RPMI7951 (cell line): ENCODE data around the gene ALG12. TPM values are rescaled to one million over a fixed set of nuclear protein-coding genes. Genes with fewer than 3 reads are reported as not detected.

Experiments used
- DNase-seq: peaks from one replicate; pipeline ENCODE4 v3.0.0-alpha.2; 2012; ENCODE audit warnings: low read depth
- total RNA-seq: library from RNA; depleted of rRNA; stranded (reverse); fragments of >200 nt; shearing (Covaris generic); gene quantifications from 2 replicates; pipeline ENCODE4 v1.2.3, GENCODE V29; 2014; rRNA removed

Gene ALG12
- total RNA-seq: 15.0 and 18.7 TPM in 2 replicates

DNA sequence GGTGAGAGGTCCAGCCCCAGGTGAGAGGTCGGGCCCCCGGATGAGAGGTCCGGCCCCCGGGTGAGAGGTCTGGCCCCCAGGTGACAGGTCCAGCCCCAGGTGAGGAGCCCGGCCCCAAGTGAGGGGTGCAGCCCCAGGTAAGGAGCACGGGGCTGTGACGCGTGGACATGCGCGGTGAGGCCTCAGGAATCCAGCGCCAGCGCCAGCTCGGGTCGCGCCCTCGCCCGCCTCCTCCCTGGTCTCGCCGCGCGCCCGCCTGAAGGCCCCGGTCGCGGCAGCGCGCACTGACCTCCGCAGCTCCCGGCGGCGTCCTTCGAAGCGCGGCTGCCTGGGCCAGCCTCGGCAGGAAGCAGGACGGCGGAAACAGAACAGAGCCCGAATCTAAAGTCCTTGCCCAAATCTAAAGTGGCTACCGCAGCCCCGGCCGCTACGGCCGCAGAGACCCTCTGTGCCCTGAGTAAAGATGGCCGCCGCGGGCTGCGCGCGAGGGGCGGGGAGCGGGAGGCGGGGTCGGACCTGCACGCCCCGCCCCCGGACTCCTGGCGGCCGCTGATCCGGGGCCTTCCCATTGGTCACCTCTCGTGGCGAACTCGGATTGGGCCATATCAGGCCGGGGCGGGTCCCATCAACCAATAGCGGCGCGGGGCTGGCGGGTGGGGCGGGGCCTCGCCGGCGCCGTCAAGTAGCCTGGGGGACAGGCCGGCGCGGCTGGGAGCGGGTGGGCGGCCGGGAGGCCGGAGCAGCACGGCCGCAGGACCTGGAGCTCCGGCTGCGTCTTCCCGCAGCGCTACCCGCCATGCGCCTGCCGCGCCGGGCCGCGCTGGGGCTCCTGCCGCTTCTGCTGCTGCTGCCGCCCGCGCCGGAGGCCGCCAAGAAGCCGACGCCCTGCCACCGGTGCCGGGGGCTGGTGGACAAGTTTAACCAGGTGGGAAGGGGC is at the start of gene ALG12, which contains the start of gene CRELD2:
Gene ALG12 (minus strand): TSS at position 465 of the 937 bp plus-strand sequence. CDS start 4,673 bp downstream, outside the sequence.
Gene CRELD2 (plus strand): TSS at position 661 of the 937 bp plus-strand sequence. CDS start 136 bp downstream, at position 797.
- DNase-seq: peak; percentile 93

DNA sequence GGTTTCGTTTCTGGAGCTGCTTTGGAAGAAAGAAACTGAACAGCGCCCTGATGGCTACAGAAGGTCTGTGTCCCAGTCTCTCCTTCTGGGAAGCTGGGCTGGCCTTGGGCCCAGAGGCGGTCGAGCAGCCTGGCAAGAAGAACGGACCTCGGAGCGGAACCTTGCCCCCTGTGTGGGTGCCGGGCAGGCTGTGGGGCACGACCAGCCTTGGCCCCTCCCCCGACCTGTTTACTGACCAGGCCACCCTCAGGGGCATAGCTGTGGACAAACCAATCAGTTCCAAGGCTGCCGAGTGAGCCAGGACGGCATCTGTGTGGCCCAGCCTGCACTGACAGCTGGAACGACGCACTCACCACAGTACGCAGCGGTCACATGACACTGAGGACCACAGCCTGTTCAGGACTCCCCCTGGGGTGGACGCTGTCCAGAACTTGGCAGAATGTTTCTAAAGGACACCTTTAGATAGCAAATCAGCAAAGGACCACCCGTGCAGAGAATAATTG is 49.5 kb upstream of the ALG12 start:
- DNase-seq: no peak

DNA sequence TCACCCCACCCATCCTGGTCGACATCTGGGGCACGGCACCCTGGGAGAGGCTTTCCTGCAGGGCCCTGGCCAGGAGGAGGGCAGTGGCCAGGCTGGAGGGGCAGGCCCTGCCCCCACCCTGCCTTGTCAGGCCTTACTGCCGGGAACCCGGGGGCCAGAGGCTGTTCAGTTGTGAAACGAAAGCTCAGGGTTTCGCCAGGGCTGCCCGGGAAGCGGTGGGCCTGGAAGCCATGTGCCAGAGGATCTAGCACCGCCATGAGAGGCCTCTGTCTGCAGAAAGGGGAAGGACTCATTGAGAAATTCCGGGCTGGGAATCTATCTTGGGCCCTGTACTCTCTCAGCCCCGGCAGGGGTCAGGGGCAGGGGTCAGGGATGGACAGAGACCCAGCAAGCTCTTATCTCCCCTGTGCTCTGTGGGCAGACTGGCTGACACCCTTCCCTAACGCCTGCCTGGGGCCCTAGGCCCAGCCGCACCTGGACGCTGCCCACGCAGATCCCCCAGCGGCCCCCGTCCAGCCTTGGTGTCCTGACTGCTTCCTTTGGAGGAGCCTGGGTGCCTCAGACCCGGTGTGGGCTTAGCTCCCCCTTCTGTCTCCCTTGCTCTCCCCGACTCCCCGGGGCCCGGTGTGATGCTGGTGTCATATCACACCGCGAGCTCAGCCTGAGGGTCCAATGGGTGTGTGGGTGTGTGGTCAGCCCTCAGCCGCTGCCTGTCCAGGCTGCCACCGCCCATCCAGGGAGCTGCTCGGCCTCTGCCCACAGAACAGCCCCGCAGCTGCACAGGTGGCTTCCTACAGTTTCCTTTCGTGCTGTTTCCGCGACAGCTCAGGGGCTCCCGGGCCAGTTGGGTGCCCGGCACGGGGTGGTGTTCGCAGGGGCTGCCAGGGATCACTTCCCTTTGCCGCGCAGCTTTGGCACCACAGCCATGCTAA is 48.8 kb upstream of the ALG12 start:
- no peak for DNase-seq

DNA sequence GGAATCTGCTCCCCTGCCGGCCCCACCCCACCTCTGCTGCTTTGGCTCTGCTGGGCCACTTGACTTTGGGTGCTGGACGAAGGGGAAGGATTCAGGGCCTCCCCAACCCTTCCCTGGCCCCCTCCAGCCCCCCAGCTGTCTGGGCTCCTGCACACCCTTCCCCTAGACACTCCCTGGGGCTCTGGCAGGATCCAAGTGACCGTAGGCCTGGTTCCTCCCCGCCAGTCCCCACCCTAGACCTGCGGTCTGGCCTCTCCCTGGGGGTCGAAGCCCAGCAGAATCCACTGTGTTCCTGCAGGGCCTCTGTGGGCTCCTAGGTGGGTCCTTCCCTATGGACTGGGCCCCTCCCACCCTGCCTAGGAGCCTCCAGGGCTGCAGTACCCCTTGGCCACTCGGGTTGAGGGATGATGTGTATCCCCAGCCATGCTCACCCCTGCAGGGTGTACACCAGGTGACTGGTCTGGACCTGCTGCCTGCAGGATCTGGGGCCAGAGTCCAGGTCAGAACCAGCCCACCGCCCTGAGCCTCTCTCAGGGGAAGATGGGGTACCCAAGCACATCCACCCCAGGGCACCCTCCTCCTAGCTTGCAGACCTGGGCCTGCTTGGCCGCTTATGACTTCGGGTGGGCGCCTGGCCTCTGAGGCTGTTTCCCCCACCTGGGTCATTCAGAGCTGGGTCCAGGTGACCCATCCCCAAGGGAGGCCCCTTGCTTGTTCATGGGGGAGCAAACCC is 48.0 kb upstream of the ALG12 start:
- DNase-seq: no peak

DNA sequence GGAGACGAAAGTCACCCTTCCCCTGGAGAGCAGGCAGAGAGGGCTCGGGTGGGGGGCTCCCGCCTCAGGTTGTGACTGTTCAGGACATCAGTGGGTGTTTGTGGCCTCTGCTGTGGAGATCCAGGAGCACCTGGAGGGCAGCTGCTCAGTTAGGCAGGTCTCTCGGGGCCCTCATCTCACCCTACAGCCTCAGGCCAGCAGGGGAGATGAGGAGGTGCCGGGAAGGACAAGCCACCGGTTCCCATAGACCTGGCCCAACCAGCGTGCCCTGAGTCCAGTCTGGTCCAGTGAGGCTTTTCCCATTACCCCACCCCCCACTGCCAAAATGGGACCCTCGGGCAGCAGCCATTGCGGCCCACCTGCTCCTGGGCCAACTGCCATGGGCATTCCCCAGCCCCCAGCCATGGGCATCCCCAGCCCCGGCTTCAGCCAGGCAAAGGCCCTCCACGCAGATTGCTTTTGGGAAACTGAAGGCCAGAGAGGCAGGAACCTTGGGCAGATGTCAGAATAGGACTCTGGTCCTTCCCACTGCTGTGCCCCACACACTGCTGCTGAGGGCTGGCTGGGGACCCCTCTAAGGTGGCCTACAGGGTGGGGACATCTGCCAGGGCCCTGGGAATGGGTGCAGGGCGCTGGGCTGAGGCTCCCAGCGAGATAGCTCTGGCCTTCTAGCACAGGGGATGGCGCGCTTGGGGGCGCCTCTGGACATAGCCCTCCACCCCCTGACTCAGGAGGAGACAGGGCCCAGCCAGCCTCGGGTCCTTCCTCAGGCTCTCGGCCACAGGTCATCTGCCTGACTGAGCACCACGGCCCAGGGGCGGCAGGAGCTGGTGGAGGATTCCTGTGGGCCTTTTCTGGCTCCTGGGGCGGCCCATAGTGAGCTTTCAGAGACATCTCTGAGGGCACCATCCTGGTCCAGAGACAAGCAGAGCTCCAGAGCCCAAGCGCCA is 47.1 kb upstream of the ALG12 start:
- no peak for DNase-seq

DNA sequence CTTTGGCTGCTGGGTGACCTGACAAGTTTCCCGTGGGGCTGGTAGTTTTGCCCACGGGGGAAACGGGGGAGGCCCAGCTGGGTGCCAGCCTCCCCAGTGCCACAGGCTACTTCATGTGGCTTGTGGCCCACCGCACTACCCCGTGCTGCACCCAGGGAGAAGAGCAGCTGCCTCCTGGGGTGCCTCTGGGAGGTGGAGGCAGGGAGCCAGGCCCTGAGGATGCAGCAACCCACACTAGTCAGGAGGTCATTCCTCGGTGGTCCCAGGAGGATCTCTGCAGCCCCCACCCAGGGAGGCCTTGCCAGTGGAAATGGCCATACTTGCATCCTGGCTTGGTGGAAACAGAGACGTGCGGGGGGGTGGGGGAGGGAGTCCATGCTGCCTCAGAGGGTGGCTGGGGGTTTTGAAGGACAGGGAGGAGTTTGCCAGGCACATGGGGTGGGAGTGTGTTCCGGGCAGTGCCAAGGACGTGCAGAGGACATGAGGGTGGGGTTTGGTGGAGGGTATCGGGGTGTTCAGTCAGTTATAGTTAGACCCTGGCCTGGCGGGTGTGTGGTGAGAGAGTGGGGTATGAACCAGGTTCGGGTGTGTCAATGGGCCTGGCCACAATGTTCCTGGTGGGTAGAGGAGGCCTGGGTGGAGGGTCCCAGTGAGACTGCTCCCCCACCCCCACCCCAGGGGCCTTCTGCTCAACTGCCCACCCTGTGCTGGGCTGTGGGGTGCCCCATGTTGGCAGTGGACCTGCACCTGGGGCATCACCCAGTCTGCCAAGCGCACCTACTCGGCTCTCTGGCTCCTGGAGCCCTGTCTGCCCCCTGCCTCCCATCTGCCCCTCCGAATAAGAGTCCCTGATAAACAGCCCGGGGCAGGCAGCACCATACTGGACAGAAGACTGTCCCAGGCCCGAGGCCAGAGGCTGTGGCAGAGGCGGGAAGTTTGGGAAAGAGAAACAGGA is 46.2 kb upstream of the ALG12 start:
- DNase-seq: no peak

DNA sequence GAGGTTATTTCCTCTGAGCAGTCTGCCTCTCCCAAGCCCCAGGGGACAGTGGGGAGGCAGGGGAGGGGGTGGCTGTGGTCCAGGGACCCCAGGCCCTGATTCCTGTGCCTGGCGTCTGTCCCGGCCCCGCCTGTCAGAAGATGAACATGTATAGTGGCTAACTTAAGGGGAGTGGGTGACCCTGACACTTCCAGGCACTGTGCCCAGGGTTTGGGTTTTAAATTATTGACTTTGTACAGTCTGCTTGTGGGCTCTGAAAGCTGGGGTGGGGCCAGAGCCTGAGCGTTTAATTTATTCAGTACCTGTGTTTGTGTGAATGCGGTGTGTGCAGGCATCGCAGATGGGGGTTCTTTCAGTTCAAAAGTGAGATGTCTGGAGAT is 45.4 kb upstream of the ALG12 start:
- DNase-seq: no peak

DNA sequence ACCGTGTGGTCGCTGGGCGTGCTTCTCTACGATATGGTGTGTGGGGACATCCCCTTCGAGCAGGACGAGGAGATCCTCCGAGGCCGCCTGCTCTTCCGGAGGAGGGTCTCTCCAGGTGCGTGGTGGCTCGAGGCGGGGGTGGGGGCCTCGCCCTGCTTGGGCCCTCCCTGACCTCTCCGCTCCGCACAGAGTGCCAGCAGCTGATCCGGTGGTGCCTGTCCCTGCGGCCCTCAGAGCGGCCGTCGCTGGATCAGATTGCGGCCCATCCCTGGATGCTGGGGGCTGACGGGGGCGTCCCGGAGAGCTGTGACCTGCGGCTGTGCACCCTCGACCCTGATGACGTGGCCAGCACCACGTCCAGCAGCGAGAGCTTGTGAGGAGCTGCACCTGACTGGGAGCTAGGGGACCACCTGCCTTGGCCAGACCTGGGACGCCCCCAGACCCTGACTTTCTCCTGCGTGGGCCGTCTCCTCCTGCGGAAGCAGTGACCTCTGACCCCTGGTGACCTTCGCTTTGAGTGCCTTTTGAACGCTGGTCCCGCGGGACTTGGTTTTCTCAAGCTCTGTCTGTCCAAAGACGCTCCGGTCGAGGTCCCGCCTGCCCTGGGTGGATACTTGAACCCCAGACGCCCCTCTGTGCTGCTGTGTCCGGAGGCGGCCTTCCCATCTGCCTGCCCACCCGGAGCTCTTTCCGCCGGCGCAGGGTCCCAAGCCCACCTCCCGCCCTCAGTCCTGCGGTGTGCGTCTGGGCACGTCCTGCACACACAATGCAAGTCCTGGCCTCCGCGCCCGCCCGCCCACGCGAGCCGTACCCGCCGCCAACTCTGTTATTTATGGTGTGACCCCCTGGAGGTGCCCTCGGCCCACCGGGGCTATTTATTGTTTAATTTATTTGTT is 44.8 kb upstream of the ALG12 start:
- no peak for DNase-seq

DNA sequence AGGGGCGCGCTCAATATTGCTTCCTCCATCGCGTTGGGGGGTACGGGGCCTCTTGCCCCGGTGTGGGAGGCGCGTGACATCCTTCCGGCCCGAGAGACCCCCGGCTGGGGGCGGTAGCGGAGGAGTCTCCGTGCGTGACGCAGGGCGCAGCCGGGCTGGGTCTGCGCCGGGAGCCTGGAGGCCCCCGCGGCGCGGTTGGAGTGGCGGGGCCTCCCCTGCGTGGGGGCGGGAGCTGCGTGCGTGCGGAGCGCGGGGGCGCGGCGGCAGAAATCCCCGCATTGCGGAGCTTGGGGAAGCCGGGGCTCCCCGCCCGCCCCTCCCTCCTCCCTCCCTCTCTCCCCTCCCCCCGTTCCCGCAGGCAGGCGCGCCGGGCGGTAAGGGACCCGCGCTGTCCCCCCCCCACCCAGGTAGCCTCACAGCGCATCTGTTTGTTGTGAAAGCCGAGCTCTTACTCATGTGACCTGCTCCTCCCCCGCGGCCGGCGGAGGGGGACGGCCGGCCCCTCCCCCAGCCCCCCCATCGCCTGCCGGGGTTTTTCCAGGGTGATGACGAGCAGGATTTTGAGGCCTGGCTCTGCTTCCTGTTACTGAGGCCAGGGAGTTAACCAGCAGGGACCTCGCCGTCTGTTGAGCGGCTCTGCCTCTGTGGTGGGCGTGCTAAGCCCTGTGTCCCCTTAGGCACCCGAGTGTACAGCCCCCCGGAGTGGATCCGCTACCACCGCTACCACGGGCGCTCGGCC is 43.9 kb upstream of the ALG12 start:
- peak; percentile 93 for DNase-seq

DNA sequence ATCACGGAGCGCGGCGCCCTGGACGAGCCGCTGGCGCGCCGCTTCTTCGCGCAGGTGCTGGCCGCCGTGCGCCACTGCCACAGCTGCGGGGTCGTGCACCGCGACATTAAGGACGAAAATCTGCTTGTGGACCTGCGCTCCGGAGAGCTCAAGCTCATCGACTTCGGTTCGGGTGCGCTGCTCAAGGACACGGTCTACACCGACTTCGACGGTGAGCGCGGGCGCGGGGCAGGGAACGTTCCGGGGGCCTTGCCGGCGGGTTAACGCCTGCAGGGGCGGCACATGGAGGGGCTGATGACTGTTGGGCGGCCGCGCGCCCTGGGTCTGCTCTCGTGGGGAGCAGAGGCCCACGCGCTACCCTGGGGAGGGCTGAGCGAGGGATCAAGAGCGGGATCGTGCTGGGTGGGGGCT is 43.4 kb upstream of the ALG12 start:
- no peak for DNase-seq

DNA sequence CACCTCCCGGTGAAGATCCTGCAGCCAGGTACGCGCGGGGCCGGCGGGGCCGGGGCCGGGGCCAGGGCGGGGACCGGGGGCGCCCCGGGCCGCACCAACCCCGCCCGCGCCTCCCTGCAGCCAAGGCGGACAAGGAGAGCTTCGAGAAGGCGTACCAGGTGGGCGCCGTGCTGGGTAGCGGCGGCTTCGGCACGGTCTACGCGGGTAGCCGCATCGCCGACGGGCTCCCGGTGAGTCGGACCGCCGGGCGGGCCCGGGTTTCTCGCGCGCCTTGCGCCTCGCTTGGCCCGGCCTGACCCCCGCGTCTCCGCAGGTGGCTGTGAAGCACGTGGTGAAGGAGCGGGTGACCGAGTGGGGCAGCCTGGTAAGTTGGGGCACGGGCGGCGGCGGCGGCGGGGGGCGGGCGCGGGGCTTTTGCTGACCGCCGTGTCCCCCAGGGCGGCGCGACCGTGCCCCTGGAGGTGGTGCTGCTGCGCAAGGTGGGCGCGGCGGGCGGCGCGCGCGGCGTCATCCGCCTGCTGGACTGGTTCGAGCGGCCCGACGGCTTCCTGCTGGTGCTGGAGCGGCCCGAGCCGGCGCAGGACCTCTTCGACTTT is 42.9 kb upstream of the ALG12 start:
- DNase-seq: peak; percentile 37

DNA sequence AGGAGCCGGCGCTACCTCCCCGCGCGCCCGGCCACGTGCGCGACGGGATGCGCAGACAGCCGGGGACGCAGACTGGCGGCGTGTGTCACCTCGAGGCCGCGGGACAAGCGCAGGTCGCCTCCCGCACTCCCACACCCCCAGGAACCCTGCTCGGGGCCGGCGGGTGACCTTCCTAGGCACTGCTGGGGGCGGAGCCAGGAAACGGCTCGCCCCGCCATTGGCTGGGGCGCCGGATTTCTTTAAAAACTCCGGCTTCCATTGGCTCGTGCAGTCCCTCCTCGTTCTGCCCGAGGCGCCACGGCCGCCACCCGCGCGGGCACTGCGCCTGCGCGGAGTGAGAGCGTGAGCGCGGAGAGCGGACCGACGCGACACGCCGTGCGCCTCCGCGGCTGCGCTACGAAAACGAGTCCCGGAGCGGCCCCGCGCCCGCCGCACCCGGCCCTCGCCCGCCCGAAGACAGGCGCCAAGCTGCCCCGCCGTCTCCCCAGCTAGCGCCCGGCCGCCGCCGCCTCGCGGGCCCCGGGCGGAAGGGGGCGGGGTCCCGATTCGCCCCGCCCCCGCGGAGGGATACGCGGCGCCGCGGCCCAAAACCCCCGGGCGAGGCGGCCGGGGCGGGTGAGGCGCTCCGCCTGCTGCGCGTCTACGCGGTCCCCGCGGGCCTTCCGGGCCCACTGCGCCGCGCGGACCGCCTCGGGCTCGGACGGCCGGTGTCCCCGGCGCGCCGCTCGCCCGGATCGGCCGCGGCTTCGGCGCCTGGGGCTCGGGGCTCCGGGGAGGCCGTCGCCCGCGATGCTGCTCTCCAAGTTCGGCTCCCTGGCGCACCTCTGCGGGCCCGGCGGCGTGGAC is 42.1 kb upstream of the ALG12 start, which contains the start of gene PIM3:
Gene PIM3 (plus strand): TSS at position 614 of the 846 bp plus-strand sequence. CDS start 176 bp downstream, at position 790.
- DNase-seq: peak; percentile 93

DNA sequence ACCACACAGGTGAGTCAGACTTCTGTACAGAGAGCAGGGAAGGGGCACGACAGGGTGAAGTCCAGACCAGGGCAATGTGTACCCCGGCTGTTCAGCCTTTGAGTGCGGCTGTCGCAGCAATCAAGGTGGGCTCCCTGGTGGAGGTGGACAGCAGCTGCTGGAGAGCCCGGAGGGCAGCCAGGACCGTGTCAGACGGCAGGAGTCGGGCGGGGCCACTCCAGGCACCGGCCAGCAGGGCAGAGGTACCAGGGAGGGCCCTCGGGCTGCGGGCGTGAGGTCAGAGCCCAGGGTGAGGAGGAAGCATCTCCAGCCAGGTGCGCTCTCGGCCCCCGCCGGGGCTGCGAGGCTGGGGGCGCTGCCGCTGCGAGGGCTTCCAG is 41.5 kb upstream of the ALG12 start:
- peak; percentile 44 for DNase-seq

DNA sequence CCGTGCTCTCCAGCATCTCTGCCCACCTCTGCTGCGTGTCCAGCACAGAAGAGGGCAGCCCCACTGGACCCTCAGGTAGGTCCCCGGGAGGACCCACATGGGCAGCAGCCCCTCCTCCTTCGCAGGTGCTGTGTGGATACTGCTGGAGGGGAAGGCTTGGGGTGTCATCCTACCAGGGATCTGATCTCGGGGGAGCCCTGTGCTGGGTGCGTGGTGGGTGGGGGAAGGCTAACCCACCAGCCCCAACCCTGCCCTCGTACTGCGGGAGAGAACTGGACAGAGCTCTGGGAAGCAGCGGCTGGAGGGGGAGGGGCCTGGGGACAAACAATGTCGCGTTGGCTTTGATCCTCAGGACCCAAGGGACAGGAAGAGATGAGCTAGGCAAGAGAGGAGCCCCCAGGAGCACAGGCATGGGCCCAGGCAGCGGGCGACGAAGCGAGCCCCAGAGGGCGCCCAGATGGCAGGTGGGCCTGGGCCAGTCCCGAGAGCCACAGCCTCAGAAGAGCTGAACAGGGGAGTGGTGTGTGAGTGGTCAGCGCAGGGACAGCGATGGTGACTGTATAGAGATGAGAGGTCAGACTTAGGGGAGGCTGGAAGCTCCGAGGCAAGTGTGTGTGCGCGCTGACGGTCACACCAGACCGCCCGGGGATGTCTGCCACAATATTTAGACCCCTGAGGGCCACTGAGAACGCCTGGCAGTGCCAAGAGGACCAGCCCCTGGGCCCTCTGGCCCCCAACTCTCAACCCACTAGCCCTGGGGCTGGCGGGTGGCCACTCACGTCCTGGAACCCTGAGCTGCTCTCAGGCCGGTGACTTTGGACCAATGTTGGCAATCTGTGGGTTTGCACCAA is 40.9 kb upstream of the ALG12 start:
- DNase-seq: no peak
